DOHH2 (cell line): ENCODE results near the gene FBXL20.

Source experiments
- EZH2phosphoT487 ChIP-seq: fragments of 200-600 bp; sonication (generic); IDR thresholded peaks from 2 replicates; pipeline ENCODE4 v1.6.1; 2017; ENCODE audit warnings: borderline replicate concordance, mild to moderate bottlenecking, antibody characterized with exemption, low read length, moderate library complexity, mixed read lengths
- TF ChIP-seq, protein P1 (sequence below): fragments of 200-600 bp; sonication (generic); IDR thresholded peaks from one replicate; pipeline ENCODE4 v1.5.1; 2014; ENCODE audit warnings: antibody characterized with exemption, mild to moderate bottlenecking, low read depth, low read length; ENCODE audit not compliant: poor library complexity, severe bottlenecking

DNA sequence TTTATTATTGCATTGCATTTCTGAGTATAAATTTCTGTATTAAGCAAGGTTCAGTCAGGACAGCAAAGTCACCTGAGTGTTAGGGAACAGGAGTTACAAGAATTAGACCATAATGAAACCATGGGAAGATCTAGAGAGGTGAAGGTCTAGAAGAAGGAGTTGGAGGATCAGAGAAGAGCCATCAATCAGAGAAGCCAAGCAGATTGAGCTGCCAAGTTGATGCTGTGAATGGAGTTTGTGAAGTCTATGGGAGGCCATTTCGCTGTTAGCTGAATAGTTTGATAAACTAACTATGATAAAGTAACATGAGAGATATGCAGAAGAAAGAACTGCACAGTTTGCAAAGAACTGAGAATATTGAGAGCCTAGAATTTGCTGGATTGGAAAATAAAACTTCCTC, 40.4 kb downstream of the FBXL20 start:
- TF ChIP-seq, protein P1, sequence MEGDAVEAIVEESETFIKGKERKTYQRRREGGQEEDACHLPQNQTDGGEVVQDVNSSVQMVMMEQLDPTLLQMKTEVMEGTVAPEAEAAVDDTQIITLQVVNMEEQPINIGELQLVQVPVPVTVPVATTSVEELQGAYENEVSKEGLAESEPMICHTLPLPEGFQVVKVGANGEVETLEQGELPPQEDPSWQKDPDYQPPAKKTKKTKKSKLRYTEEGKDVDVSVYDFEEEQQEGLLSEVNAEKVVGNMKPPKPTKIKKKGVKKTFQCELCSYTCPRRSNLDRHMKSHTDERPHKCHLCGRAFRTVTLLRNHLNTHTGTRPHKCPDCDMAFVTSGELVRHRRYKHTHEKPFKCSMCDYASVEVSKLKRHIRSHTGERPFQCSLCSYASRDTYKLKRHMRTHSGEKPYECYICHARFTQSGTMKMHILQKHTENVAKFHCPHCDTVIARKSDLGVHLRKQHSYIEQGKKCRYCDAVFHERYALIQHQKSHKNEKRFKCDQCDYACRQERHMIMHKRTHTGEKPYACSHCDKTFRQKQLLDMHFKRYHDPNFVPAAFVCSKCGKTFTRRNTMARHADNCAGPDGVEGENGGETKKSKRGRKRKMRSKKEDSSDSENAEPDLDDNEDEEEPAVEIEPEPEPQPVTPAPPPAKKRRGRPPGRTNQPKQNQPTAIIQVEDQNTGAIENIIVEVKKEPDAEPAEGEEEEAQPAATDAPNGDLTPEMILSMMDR: no peak
- TF ChIP-seq EZH2phosphoT487: no peak
